BLaER1 (cell line): ENCODE data around the gene SENP5.

ENCODE experiments used
- H3K27ac ChIP-seq: shearing (Covaris generic); formaldehyde crosslinking; 2 replicates; pipeline ENCODE4 v1.8.1; 2022
- H3K27me3 ChIP-seq: shearing (Covaris generic); formaldehyde crosslinking; 2 replicates; pipeline ENCODE4 v1.8.1; 2022
- H3K36me3 ChIP-seq: shearing (Covaris generic); formaldehyde crosslinking; 2 replicates; pipeline ENCODE4 v1.8.1; 2022
- H3K4me1 ChIP-seq: shearing (Covaris generic); formaldehyde crosslinking; 2 replicates; pipeline ENCODE4 v1.8.1; 2022
- H3K4me2 ChIP-seq: shearing (Covaris generic); formaldehyde crosslinking; 2 replicates; pipeline ENCODE4 v1.8.1; 2022
- H3K4me3 ChIP-seq: shearing (Covaris generic); formaldehyde crosslinking; 2 replicates; pipeline ENCODE4 v1.8.1; 2022
- H3K9ac ChIP-seq: shearing (Covaris generic); formaldehyde crosslinking; 2 replicates; pipeline ENCODE4 v1.8.1; 2022
- H3K9me3 ChIP-seq: shearing (Covaris generic); formaldehyde crosslinking; 2 replicates; pipeline ENCODE4 v1.8.1; 2022
- H4K20me1 ChIP-seq: shearing (Covaris generic); formaldehyde crosslinking; 2 replicates; pipeline ENCODE4 v1.8.1; 2022
- Cebpa-rat ChIP-seq: shearing (Covaris generic); IDR thresholded peaks from 2 replicates; pipeline ENCODE4 v1.8.1; 2022

SENP5 gene

GRCh38 chr3:196954832-196955231 lies 87.1 kb downstream of the SENP5 start:
- Histone ChIP-seq H4K20me1 (no peaks in the 10 kb centered on the region), H3K27me3 (no peaks in the 10 kb centered on the region), H3K4me2 (no peak overlapping the region), H3K36me3 (peaks cover 15% of the 10 kb centered on the region; the same call in 1 of the 2 replicates), H3K4me3 (no peak overlapping the region), H3K27ac (no peak overlapping the region), H3K9ac (no peak overlapping the region), H3K4me1 (no peaks in the 10 kb centered on the region), H3K9me3 (no peaks in the 10 kb centered on the region)
- TF ChIP-seq Cebpa-rat: no peak

GRCh38 chr3:196962108-196962929 lies 94.6 kb downstream of the SENP5 start:
- Histone ChIP-seq H3K27me3 (no peaks in the 10 kb centered on the region), H3K9ac (no peak overlapping the region; the same call in 1 of the 2 replicates), H4K20me1 (no peaks in the 10 kb centered on the region), H3K36me3 (peaks cover 20% of the 10 kb centered on the region; the same call in 1 of the 2 replicates), H3K4me3 (no peak overlapping the region), H3K4me2 (peak overlapping the region; percentile 73), H3K27ac (no peak overlapping the region), H3K4me1 (peaks cover 20% of the 10 kb centered on the region), H3K9me3 (no peaks in the 10 kb centered on the region)
- TF ChIP-seq Cebpa-rat: no peak

GRCh38 chr3:196962930-196963630 lies 95.4 kb downstream of the SENP5 start:
- peaks cover 26% of the 10 kb centered on the region for H3K4me1 ChIP-seq
- H3K27ac ChIP-seq: no peak overlapping the region

GRCh38 chr3:196963631-196963953 lies 95.9 kb downstream of the SENP5 start:
- Histone ChIP-seq H3K27me3 (peaks cover 10% of the 10 kb centered on the region; the same call in 1 of the 2 replicates), H3K4me1 (peaks cover 30% of the 10 kb centered on the region), H4K20me1 (no peaks in the 10 kb centered on the region), H3K4me2 (peak overlapping the region; percentile 73), H3K36me3 (peaks cover 20% of the 10 kb centered on the region; the same call in 1 of the 2 replicates), H3K4me3 (no peak overlapping the region), H3K27ac (no peak overlapping the region), H3K9me3 (no peaks in the 10 kb centered on the region), H3K9ac (no peak overlapping the region)
- TF ChIP-seq Cebpa-rat: no peak

More at GRCh38 chr3:196962930-196963630, 95.4 kb downstream of the SENP5 start:
- H3K36me3 ChIP-seq: peaks cover 20% of the 10 kb centered on the region; the same call in 1 of the 2 replicates
- H3K4me2 ChIP-seq: peak overlapping the region; percentile 73
- no peaks in the 10 kb centered on the region for H3K9me3 ChIP-seq
- H3K4me3 ChIP-seq: no peak overlapping the region
- no peak for TF ChIP-seq Cebpa-rat
- peaks cover 5% of the 10 kb centered on the region; the same call in 1 of the 2 replicates for H3K27me3 ChIP-seq
- no peaks in the 10 kb centered on the region for H4K20me1 ChIP-seq
- H3K9ac ChIP-seq: no peak overlapping the region

GRCh38 chr3:196965112-196965803 lies 97.5 kb downstream of the SENP5 start:
- Histone ChIP-seq H4K20me1 (no peaks in the 10 kb centered on the region), H3K27me3 (peaks cover 15% of the 10 kb centered on the region), H3K4me3 (no peak overlapping the region), H3K27ac (no peak overlapping the region), H3K9ac (no peak overlapping the region), H3K9me3 (no peaks in the 10 kb centered on the region), H3K4me1 (peaks cover 33% of the 10 kb centered on the region), H3K4me2 (no peak overlapping the region), H3K36me3 (peaks cover 20% of the 10 kb centered on the region; the same call in 1 of the 2 replicates)
- no peak for TF ChIP-seq Cebpa-rat

- H3K27me3 ChIP-seq: peaks cover 20% of the 10 kb centered on the region
- H3K9me3 ChIP-seq: no peaks in the 10 kb centered on the region
- H4K20me1 ChIP-seq: no peaks in the 10 kb centered on the region
- H3K27ac ChIP-seq: no peak overlapping the region
- H3K4me2 ChIP-seq: no peak overlapping the region
- peaks cover 38% of the 10 kb centered on the region for H3K4me1 ChIP-seq
- no peak overlapping the region for H3K9ac ChIP-seq
- no peak overlapping the region for H3K4me3 ChIP-seq
- TF ChIP-seq Cebpa-rat: no peak
- H3K36me3 ChIP-seq: peaks cover 20% of the 10 kb centered on the region; the same call in 1 of the 2 replicates
Measured at GRCh38 chr3:196965804-196966173, 98.1 kb downstream of the SENP5 start.

- Histone ChIP-seq H3K36me3 (peaks cover 20% of the 10 kb centered on the region; the same call in 1 of the 2 replicates), H3K9ac (no peak overlapping the region), H3K27me3 (peaks cover 25% of the 10 kb centered on the region), H3K4me2 (0 out of 2 replicates have a peak overlapping the region, but pooled peaks have one; percentile 93), H4K20me1 (no peaks in the 10 kb centered on the region), H3K27ac (no peak overlapping the region), H3K9me3 (peaks cover 4% of the 10 kb centered on the region; the same call in 1 of the 2 replicates), H3K4me1 (peaks cover 44% of the 10 kb centered on the region), H3K4me3 (no peak overlapping the region)
- TF ChIP-seq Cebpa-rat: no peak
Measured at GRCh38 chr3:196966526-196967401, 99.0 kb downstream of the SENP5 start.

GRCh38 chr3:196967412-196968232 lies 99.9 kb downstream of the SENP5 start:
- TF ChIP-seq Cebpa-rat: no peak
- Histone ChIP-seq H3K9me3 (peaks cover 8% of the 10 kb centered on the region; the same call in 1 of the 2 replicates), H3K27me3 (peaks cover 25% of the 10 kb centered on the region), H3K27ac (peak overlapping the region; percentile 92; the same call in 1 of the 2 replicates), H3K4me2 (peak overlapping the region; percentile 93), H3K4me1 (peaks cover 36% of the 10 kb centered on the region), H3K4me3 (peak overlapping the region; percentile 92), H3K36me3 (peaks cover 20% of the 10 kb centered on the region; the same call in 1 of the 2 replicates), H4K20me1 (no peaks in the 10 kb centered on the region), H3K9ac (peak overlapping the region; percentile 88)
